ENCODE results near the gene TC2N.

GRCh38 chr14:91754185-91754584 lies 113.2 kb downstream of the TC2N start:
- TF ChIP-seq EZH2 (IDR thresholded peaks at IDR 0.05; ENCODE audit: borderline replicate concordance, low read depth, low read length, severe bottlenecking) (no peak), CTCF (IDR thresholded peaks at IDR 0.05; ENCODE audit: borderline replicate concordance, extremely low read depth, low read length, poor library complexity, severe bottlenecking) (no peak)

All from DND-41 (cell line).